GM10248 (cell line): ENCODE measurements around the gene TAF6L.
"Not testable (repeated sequence)": the region's sequence is repeated elsewhere in the genome, so short reads cannot be mapped to it uniquely, and the experiment has no call there.

ENCODE experiments used
- CTCF ChIA-PET: fragments of 300-600 bp; sonication (Branson Sonifier 250); formaldehyde crosslinking; extraction: SDS; loops from one replicate; lab custom pipeline; 2021; ENCODE audit warnings: antibody characterized with exemption; lab: Yijun Ruan, JAX
- POLR2A ChIA-PET: fragments of 350-650 bp; sonication (Branson Sonifier 250); formaldehyde crosslinking; extraction: SDS; loops from one replicate; lab custom pipeline; 2020; ENCODE audit warnings: antibody characterized with exemption; lab: Yijun Ruan, JAX
- DNase-seq: peaks from one replicate; pipeline ENCODE4 v3.0.0; 2012; ENCODE audit errors: extremely low spot score
- CTCF ChIP-seq: IDR thresholded peaks from 2 replicates; pipeline ENCODE4 v1.5.1; 2012; ENCODE audit warnings: mild to moderate bottlenecking, low read depth; ENCODE audit errors: extremely low read depth, missing control alignments, control extremely low read depth

The TAF6L gene

GRCh38 chr11:62726915-62727164, 44.4 kb upstream of the TAF6L start:
- CTCF ChIA-PET: interaction anchor here (1.0 to 5.7 kb wide), 8 partner anchors 11 to 154 kb away, joined by 3 to 24 read pairs (median 5); partner anchors contain the start of genes SLC3A2, TAF6L, TMEM179B and ZBTB3
- no peak for TF ChIP-seq CTCF
- POLR2A ChIA-PET: interaction anchor here (0.6 to 2.1 kb wide), 10 partner anchors 13 to 153 kb away, joined by 3 to 21 read pairs (median 6); partner anchors contain the start of genes C11orf98, CSKMT, EEF1G and POLR2G

GRCh38 chr11:62727165-62727871, 43.9 kb upstream of the TAF6L start, which contains the start of gene HNRNPUL2:
TSS of gene HNRNPUL2 (minus strand) at chr11:62727457. CDS start at chr11:62727156, 301 bp downstream.
- peak; percentile 98 for DNase-seq
- ChIA-PET POLR2A (interaction anchor here (0.6 to 2.1 kb wide), 14 partner anchors 13 to 153 kb away, joined by 3 to 21 read pairs (median 5); partner anchors contain the start of genes BSCL2, C11orf98, CSKMT and EEF1G), CTCF (interaction anchor here (1.0 to 5.7 kb wide), 8 partner anchors 12 to 154 kb away, joined by 3 to 24 read pairs (median 5); partner anchors contain the start of genes SLC3A2, TAF6L, TMEM179B and ZBTB3)
- TF ChIP-seq CTCF: no peak

More at GRCh38 chr11:62726915-62727164, 44.4 kb upstream of the TAF6L start:
- no peak for DNase-seq

GRCh38 chr11:62727872-62728170, 43.4 kb upstream of the TAF6L start:
- TF ChIP-seq CTCF: no peak
- DNase-seq: peak; percentile 87
- ChIA-PET CTCF (interaction anchor here (1.0 to 5.7 kb wide), 9 partner anchors 12 to 153 kb away, joined by 3 to 24 read pairs (median 5); partner anchors contain the start of genes SLC3A2, TAF6L, TMEM179B and ZBTB3), POLR2A (interaction anchor here (0.6 to 2.1 kb wide), 14 partner anchors 13 to 154 kb away, joined by 3 to 21 read pairs (median 5); partner anchors contain the start of genes BSCL2, C11orf98, CSKMT and EEF1G)

- TF ChIP-seq CTCF: no peak
- POLR2A ChIA-PET: interaction anchor here (0.5 to 2.1 kb wide), 11 partner anchors 19 to 1387 kb away, joined by 3 to 21 read pairs (median 7); partner anchors contain the start of genes C11orf98, CSKMT, EEF1G and TUT1
- peak; percentile 81 for DNase-seq
- CTCF ChIA-PET: interaction anchor here (1.1 to 5.7 kb wide), 9 partner anchors 13 to 153 kb away, joined by 4 to 24 read pairs (median 5); partner anchors contain the start of genes SLC3A2, TAF6L, TMEM179B and ZBTB3
Observed at GRCh38 chr11:62728171-62728988, 42.8 kb upstream of the TAF6L start, which contains the start of gene TTC9C. TSS of gene TTC9C (plus strand) at chr11:62728486. CDS start at chr11:62728849, 363 bp downstream.

GRCh38 chr11:62730076-62730475, 41.1 kb upstream of the TAF6L start:
- POLR2A ChIA-PET, DNase-seq: not testable (repeated sequence)
- CTCF ChIA-PET: interaction anchor here (0.9 to 5.7 kb wide), 10 partner anchors 8 to 176 kb away, joined by 3 to 24 read pairs (median 4); partner anchors contain the start of genes SLC3A2, TMEM179B and ZBTB3

- no peak for DNase-seq
- POLR2A ChIA-PET: no interaction called here
- CTCF ChIA-PET: no interaction called here
- no peak for TF ChIP-seq CTCF
Observed at GRCh38 chr11:62732830-62733229, 38.4 kb upstream of the TAF6L start.
